Pons (tissue), 1 donor: ENCODE data around the gene DDX23.

Experiments used
- DNase-seq: peaks from one replicate; pipeline ENCODE4 v3.0.0-alpha.2; 2016; ENCODE audit warnings: low spot score

Gene DDX23

DNA sequence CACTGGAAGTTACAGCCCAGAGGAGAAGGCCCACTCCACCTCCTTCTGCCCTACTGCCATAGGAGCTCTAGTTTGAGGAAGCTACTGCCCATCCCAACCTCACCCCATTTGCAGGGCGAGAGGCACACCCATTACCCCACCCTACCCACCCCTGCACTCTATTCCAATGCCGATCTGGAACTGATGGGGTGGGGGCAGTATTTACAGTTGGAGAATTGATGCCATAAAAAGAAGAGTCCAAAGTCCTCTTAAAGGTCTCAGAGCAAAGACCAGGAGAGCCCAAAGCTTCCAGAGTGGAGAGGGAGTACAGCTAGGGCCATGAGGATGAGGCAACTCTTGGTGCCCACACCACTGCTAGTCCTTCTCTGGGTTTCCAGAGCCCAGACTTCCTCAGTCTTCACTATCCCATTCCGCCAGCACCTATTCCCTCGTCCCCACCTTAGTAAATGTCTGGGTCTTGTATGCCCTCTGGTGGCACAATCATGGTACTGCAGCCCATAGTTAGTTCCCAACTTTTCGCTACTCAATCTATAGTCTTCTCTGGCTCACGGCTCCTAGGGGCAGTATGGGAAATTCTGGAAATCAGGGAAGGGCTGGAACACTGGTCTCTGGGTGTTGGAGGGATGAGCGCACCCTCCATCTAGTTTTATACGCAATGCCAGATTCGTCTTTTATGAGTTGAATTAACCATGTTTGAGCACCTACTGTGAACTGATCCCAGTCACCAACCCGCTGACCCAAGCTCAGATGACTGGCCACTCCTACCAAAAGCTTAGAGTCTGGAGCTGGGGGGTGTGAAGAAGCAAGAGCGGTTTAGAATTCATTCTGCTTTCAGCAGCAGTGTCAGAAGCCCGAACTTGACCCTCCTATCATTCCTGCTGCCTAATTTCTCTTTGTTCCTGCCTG lies 56.2 kb downstream of the DDX23 start:
- peak; percentile 79 for DNase-seq

DNA sequence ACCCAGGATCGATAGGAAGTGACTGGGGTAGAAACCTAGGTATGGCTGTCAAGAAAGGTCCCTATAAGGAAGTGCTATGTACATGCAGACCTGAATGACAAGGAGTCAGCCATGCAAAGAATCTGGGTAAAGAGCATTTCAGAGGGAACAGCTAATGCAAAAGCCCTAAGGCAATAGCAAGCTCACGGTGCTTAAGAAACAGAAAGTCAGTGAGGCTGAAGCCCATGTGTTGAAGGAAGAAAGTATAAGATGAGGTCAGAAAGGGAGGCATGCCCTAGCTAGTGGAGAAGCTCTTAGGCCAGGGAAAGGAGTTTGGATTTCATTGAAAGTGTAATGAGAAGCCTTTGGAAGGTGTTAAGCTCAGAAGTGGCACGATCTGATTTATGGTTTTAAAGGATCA lies 57.1 kb downstream of the DDX23 start:
- DNase-seq = no peak

- DNase-seq = no peak
Observed at GRCh38 chr12:48793696-48794095, 58.3 kb downstream of the DDX23 start.

- DNase-seq = no peak
Observed at GRCh38 chr12:48789858-48790326, 62.1 kb downstream of the DDX23 start.

GRCh38 chr12:48788854-48789775 lies 62.8 kb downstream of the DDX23 start, which contains the start of gene ADCY6:
Gene ADCY6, minus strand, starts transcription at chr12:48789089. Its CDS starts 5,655 bp downstream, at chr12:48783434.
- DNase-seq = peak; percentile 39

DNA sequence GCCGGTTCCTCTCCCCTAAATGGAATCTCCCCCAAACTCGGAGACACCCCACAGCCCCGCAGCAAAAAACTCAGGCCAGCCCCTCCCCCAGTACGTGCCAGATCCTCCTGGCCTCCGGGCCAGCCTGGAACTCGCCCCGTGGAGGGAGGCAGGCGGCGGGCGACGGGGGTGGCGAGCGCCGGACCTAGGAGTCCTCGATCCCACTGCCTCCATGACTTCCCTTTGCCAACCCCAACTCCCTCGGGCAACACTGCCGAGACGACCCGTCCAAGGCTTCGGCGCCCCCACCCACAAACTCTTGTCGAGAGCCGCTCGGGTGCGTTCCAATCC lies 63.5 kb downstream of the DDX23 start:
- DNase-seq = no peak

- DNase-seq = no peak
Observed at GRCh38 chr12:48787791-48788523, 64.0 kb downstream of the DDX23 start.

GRCh38 chr12:48786591-48787544 lies 65.1 kb downstream of the DDX23 start:
- no peak for DNase-seq

DNA sequence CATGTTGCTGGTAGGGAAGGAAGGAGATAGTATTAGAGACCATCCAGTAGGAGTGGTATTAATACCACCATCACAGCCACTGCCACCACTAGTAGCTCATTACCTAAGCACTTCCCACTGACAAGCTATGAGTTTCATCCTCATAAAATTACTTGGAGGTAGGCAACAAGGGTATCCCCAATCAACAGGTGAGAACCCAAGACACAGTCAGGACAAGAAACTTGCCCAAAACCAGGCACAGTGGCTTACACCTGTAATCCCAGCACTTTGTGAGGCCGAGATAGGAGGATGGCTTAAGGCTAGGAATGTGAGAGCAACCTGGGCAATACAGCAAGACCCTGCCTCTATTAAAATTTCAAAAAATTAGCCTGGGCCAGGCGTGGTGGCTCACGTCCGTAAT lies 68.5 kb downstream of the DDX23 start:
- no peak for DNase-seq

GRCh38 chr12:48782457-48783395 lies 69.2 kb downstream of the DDX23 start:
- DNase-seq = no peak

GRCh38 chr12:48781750-48782456 lies 70.1 kb downstream of the DDX23 start:
- DNase-seq = no peak

- no peak for DNase-seq
Observed at GRCh38 chr12:48780381-48781025, 71.5 kb downstream of the DDX23 start.

- DNase-seq = peak; percentile 24
Observed at GRCh38 chr12:48779869-48780268, 72.1 kb downstream of the DDX23 start.
